Stimulated activated CD8-positive, alpha-beta memory T cell treated with anti-CD3 and anti-CD28 coated beads, Interleukin-2, amount 100 ng/mL, for 1 hour (primary cell): ENCODE results near the gene CDR2.

Experiments used
- DNase-seq, 2 donors: peaks; one replicate each; pipeline ENCODE4 v3.0.0-alpha.2; 2020; ENCODE audit warnings: low read depth in 2 of 2

Gene CDR2

DNA sequence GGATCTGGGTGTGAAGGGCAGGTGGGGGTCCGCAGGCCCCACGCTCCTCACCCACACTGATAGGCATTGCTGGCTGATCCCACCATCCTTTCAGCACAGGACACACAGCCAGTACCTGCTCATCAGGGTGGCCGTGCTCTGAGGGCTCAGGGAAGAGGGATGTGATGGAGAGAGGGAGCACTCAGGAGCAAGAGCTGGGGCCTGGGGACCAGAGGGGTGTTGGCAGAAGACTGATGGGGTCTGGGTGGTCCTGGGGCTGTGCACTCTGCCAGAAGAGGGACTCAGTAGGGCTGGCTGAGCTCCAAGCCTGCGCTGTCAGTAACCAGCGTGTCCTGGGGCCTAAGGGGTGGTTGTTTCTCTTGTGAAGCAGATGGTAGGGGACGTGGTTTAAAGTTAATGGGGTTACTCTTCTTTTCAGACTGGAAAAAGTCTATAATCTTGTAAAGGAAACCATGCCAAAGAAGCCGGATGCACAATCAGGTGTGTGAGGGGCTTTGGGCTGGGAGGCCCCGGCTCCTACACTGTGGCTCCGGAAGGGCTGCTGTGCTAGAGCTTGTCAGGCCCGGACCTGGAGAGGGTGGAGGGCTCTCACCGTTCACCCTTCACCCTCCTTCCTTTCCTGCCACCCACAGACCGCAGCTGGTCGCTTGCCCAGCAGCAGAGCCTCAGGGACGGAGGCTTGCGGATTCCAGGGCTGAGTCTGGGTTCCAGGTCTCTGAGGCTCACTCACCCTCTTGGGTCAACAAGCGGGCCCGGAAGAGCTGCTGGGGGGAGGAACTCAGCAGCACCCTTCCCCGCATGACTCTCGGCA, 49.4 kb downstream of the CDR2 start:
- DNase-seq, result no peak

DNA sequence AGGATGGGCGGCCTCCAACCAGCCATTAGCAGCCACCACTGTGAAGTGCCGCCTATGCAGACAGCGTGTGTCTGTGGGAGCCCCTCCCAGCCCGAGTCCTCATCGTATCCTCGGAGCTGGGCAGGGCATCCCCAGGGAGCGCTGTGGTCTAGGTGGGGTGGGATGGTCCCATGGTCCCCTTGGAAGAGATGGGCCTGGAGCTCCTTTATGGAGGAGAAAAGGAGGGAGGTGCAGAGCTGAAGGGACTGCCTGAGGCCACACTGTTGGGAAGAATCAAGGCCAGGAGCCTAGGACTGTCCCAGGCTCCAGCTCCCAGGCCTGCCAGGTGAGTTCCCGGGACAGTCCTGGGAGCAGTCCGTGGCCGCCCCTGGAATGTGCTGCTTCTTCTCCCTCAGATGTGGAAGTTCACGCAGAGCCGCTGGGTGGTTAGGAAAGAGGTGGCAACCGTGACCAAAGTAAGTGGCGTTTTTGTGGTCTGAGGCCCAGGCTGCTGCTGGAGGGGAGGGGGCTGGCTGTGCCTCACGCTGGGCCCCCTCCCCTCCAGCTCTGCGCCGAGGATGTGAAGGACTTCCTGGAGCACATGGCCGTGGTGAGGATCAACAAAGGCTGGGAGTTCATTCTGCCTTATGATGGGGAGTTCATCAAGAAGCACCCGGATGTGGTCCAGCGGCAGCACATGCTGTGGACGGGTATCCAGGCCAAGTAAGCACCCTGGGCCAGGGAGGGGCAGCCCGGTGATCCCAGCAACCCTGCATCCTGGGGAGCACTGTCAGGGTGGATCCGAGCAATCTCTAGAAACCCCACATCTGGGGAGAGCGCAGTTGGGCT, 50.2 kb downstream of the CDR2 start:
- DNase-seq, result no peak

DNA sequence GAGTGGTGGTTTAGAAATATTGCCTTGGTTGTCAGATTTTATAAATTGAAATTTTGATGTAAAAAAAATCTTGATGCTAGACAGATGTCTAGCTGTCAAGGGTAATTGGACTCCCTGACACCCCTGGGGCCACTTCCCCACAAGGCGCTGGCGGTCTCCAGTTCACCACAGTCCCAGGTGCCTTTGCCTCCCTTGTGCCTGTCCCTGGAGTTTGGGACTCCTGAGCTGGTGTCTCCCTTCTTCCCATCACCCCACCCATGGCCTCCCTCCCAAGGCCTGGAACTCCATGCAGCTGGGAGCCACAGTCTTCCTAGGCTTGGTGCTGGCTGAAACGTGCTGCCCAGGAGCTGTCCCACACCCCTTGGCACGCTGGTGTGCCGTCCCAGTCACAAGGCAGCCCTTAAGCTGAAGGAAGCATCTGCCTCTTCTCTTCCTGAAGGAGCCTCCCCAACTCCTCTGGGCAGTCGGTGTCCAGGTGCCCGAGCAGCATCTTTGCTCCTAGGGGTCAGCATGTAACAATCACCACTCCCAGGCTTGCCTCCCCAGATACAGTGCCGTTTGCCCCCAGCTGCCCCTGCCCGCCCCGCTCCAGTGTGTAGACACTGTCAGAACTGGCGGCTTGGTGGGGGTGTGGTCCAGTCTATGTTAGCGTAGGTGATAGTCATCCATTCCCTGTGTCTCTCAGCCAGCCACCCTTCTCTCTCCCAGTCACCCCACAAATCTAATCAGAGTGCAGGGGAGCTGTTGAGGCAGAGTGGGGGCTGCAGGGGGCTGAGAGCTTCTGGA, 51.1 kb downstream of the CDR2 start:
- DNase-seq, result no peak

DNA sequence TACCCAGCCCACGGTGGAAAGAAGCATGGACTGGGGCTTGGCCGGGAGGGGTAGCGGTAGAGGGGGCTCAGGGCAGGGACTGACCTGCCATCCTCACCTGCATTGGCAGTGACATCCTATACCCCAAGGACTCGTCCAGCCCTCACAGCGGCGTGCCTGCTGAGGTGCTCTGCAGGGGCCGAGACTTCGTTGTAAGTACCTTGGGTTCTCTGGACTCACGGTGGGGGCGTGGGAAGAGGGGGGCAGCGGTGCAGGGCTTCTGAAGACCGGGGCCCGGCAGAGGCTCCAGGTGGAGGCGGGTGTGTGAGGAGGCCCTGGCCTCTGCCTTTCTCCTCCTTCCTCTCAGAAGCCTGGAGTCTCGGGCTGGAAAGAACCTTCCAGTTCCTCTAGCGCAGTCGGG, 51.7 kb downstream of the CDR2 start:
- no peak for DNase-seq

GRCh38 chr16:22322021-22322471, 52.4 kb downstream of the CDR2 start:
- no peak for DNase-seq

DNA sequence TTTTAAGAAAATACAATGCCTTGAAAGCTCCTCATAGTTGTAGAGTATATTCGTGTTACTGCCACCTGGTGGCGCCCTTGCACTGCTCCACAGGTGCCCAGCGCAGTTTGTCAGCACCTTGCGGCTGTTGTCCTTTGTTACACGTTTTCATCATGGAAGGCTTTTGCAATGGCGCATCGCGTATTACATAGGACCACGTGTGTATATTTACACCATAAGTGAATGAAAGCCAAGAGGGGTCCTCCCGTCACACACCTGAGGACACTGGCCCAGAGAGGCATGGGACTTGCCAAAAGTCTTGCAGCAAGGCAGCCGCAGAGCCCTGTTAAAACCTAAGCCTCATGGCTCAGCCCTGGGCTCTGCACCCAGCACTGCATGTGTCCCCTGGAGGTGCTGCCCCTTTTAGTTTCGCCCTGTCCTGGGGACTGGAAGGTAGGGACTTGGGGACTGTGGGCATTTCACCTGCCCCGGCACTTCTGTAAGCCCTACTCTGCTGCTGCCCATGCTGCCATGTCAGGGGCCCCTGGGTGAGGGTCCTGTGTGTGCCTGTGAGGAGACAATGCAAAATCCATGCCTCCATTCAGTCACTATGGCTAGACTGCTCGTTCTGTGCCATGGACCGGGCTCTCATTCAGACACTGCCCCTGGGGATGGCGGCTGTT, 52.9 kb downstream of the CDR2 start:
- DNase-seq, result peak; percentile 34 to 44

DNA sequence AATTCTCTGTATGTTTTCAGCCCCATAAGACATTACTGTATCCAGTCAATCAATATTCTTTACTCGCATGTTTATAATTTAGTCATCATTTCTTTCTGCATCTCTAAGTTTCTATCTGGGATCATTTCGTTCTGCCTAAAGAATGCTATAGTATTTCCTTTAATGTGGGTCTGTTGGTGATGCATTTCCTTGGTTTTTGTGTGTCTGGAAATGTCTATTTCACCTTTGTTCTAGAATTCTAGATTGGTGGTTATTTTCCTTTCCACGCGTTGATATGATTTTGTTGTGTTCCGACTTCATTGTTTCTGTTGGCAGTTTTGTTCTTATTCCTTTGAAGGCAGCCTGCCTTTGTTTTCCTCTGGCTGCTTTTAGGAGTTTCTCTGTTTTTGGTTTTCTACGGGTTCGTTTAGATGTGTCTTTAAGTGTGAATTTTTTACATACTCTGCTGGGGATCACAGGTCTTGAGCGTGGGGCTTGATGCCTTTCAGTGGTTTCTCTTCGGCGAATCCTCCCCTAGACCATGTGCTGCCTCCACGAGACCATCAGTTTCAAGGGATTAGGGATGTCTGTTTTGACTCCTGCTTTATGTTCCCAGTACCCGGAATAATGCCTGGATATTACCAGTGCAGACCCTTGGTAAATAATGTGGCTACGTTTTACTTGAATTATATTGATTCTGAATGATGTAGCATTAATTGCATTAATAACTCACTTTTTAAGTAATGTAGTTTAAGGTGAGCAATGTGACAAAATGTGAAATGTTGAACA, 53.7 kb downstream of the CDR2 start:
- no peak for DNase-seq

DNA sequence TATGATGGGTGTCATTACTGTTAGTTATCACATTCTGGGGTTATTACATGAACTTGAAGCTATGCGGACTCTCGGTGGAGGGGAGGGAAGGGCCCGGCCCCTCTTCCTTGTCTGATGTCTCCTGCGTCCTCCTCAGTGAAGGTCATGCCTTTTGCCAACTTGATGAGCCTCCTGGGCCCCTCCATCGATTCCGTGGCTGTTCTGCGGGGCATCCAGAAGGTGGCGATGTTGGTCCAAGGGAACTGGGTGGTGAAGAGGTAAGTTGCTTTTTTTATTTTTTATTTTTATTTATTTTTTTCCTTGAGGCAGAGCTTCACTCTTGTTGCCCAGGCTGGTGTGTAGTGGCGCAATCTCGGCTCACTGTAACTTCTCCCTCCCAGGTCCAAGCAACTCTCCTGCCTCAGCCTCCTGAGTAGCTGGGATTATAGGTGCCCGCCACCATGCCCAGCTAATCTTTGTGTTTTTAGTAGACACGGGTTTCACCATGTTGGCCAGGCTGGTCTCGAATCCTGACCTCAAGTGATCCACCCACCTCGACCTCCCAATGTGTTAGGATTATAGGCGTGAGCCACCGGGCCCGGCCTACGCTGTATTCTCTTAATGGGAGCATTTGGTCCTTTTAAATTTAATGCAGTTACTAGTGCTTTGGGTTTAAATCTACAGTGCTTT, 55.6 kb downstream of the CDR2 start:
- peak in 1 of 2 donors; percentile 26 for DNase-seq

DNA sequence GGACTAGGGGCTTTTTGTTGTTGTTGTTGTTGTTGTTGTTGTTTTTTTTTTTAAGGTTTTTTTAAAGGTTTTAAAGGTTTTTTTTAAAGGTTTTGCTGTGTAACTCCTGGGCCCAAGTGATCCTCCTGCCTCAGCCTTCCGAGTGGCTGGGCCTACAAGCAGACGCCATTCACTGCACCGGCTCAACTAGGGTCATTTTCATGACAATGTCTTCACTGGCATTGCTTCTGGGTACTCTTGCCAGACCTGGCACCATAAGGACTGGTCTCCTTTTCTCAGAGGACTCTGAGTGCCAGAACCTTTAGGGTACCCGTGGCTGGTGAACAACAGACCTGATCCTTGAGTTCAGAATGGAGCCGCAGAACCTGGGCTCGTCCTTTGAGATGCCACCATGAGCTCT, 56.8 kb downstream of the CDR2 start:
- no peak for DNase-seq

DNA sequence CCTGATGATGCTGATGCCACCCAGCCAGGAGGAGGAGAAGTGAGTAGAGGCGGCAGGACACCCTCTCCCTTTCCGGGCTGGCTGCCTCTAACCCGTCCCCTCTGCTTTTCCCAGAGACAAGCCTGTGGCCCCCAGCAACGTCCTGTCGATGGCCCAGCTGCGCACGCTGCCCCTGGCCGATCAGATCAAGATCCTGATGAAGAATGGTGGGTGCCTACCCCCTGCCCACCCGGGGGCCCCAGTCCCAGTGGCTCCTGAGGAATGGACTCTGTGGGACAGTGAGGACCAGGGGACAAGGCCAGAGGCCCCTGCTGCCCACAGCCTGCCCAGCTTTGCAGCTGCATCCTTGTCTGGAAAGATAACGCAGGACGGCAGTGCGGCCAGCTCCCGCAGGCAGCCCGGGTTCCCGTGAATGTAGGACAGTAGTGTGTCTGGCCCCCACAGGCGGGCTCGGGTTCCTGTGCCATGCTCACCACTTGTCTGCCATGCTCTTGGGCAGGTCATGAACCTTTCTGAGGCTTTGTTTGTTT, 57.4 kb downstream of the CDR2 start:
- DNase-seq, result no peak

DNA sequence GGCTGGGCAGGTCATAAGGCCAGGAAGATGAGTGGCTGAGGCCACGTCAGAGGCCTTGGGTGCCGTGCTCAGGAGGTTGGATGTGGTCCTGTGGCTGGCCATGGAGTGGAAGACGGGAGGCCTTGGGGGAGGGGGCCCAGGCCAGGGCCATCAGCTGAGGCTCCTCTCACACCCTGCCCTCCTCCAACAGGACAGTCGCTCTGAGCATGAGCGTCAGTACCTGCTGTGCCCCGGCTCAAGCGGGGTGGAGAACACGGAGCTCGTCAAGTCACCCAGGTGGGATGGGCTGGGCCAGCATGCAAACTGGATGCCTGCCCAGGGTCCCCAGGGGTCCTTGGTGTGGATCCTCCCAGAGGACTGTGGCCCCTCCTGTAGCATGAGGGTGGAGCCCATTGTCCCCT, 58.0 kb downstream of the CDR2 start:
- DNase-seq, result no peak

DNA sequence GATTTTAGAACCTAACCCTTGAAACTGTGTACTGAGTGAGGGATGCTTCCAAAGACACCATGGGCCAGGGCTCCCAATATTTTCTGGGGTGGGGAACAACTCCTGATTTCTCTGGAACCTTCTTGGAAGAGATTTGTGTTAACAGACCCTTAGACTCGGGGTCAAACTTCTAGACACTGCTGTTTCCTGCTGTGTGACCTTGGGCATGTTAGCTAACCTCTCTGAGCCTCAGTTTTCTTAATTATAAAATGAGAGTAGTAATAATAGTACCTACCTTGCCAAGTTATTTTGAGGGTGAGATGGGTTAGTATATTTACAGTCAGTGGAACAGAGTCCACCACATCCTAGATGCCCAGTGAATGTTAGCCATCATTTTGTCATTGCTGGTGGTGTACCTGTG, 58.4 kb downstream of the CDR2 start:
- DNase-seq, result no peak

GRCh38 chr16:22314661-22315626, 59.5 kb downstream of the CDR2 start:
- DNase-seq, result no peak

GRCh38 chr16:22313876-22314470, 60.4 kb downstream of the CDR2 start:
- no peak for DNase-seq

DNA sequence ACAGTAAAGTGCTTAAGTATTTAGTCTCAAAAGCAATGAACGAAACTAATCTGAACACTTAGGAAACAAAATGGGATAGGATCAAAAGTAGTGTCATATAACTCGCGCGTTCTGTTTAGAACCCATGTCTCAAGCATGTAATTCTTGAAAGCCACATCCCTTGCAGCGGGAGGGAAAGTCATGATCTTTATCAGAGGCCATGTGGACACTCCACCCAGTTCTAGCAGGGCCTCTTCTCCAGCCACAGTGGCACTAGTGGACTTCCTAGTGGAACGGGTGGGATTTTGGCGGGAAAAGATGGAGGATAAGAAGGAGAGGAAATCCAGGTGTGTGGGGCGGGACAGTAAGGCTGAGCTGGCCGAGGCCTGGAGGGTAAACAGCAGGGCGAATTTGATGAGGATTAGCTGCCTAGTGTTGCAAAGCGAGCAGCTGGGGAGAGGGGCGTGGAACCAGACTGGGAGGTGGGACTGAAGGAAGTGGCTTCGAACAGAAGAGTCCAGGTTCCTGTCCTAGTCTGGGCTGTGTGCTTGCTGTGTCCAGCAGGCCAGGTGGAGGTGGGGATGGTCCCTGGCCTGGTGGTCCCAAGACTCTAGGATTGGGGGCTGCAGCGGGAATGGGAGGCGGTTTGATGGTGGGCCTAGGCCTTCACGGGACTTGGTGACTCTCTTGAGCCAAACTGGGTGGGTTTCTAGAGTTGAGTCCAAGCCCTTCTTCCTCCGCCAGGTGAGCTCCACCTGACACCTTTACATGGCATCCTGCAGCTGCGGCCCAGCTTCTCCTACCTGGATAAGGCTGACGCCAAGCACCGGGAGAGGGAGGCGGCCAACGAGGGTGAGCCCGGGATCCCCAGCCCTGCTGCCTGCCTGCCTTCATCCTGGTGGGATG, 61.3 kb downstream of the CDR2 start:
- DNase-seq, result no peak

DNA sequence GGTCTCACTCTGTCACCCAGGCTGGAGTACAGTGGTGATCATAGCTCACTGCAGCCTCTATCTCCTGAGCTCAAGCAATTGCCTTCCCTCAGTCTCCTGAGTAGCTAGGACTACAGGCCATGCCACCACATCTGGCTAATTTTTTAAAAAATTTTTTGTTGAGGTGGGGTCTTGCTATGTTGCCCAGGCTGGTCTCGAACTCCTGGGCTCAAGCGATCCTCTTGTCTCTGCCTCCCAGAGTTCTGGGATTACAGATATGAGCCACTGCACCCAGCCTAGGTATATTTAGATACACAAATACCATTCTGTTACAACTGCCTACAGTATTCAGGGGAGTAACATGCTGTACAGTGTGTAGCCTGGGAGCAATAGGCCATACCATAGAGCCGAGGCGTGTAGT, 62.9 kb downstream of the CDR2 start:
- DNase-seq, result no peak

DNA sequence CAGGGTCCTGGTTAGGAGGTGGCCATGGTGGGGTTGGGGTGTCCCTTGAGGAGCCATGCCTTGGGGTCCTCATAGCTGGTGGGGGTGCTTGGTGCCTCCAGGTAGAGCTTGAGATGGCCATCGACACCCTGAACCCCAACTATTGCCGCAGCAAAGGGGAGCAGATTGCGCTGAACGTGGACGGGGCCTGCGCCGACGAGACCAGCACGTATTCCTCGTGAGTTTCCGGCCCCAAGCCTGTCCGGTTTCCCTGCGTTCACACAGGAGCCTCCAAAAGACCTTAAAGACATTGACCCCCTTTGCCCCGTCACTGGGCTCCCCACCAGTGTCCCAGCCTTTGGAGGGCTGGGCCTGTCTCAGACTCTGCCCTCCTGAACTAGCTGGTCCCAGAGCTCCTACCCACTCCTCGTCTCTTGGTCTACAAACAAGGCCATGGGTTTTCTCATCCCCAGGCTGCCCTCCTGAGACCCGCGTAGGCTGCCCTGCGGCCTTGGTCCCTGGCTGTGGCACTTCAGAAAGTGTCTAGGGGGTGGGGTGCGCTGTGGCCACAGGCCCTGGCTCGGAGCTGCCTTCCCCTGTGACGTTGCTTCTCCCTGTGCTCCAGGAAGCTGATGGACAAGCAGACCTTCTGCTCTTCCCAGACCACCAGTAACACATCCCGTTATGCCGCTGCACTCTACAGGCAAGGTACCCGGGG, 65.4 kb downstream of the CDR2 start:
- no peak for DNase-seq
